ENCODE data around the gene PPP5C.

DNA sequence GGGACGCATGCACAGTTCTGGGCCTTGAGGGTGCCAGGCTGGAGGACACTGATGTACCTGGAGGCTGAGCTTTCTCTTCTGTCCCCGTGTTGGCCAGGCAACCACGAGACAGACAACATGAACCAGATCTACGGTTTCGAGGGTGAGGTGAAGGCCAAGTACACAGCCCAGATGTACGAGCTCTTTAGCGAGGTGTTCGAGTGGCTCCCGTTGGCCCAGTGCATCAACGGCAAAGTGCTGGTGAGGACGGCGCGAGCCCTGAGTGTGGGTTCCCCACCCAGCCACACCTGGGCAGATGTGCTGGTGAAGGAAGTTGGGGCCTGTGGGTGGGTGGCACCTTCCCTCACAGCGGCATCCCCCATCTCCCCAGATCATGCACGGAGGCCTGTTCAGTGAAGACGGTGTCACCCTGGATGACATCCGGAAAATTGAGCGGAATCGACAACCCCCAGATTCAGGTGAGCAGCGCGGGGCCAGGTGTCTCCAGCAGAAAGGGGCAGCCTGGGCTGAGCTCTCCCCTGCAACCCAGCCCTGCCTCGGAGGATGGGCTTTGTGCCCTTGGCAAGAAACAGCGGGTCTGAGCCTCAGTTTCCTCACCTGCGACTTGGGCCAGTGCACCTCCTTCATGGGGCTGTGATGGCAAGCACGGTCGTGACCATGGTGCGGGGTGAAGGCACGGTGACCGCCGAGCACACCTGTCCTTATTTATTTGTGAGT, 40.3 kb downstream of the PPP5C start:
- TF ChIP-seq, protein P1, sequence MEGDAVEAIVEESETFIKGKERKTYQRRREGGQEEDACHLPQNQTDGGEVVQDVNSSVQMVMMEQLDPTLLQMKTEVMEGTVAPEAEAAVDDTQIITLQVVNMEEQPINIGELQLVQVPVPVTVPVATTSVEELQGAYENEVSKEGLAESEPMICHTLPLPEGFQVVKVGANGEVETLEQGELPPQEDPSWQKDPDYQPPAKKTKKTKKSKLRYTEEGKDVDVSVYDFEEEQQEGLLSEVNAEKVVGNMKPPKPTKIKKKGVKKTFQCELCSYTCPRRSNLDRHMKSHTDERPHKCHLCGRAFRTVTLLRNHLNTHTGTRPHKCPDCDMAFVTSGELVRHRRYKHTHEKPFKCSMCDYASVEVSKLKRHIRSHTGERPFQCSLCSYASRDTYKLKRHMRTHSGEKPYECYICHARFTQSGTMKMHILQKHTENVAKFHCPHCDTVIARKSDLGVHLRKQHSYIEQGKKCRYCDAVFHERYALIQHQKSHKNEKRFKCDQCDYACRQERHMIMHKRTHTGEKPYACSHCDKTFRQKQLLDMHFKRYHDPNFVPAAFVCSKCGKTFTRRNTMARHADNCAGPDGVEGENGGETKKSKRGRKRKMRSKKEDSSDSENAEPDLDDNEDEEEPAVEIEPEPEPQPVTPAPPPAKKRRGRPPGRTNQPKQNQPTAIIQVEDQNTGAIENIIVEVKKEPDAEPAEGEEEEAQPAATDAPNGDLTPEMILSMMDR (IDR thresholded peaks at IDR 0.05; ENCODE audit: low read depth, low read length, missing input control): no peak
- TF ChIP-seq HNF4G (IDR thresholded peaks at IDR 0.05): no peak
- no peak for TF ChIP-seq JUND (IDR thresholded peaks at IDR 0.05)
- TF ChIP-seq, protein P2, sequence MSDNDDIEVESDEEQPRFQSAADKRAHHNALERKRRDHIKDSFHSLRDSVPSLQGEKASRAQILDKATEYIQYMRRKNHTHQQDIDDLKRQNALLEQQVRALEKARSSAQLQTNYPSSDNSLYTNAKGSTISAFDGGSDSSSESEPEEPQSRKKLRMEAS (IDR thresholded peaks at IDR 0.05): no peak
- no peak for TF ChIP-seq YY1 (IDR thresholded peaks at IDR 0.05)
- TF ChIP-seq HNF4A (conservative IDR thresholded peaks at IDR 0.05): no peak
- TF ChIP-seq TAF1 (conservative IDR thresholded peaks at IDR 0.05): no peak
- no peak for TF ChIP-seq GABPA (IDR thresholded peaks at IDR 0.05 in 1 of 2, conservative IDR thresholded peaks at IDR 0.05 in 1 of 2)
- TF ChIP-seq FOXA1 (IDR thresholded peaks at IDR 0.05): no peak
- TF ChIP-seq, protein P3, sequence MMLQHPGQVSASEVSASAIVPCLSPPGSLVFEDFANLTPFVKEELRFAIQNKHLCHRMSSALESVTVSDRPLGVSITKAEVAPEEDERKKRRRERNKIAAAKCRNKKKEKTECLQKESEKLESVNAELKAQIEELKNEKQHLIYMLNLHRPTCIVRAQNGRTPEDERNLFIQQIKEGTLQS (IDR thresholded peaks at IDR 0.05): no peak
- TF ChIP-seq, protein P4, sequence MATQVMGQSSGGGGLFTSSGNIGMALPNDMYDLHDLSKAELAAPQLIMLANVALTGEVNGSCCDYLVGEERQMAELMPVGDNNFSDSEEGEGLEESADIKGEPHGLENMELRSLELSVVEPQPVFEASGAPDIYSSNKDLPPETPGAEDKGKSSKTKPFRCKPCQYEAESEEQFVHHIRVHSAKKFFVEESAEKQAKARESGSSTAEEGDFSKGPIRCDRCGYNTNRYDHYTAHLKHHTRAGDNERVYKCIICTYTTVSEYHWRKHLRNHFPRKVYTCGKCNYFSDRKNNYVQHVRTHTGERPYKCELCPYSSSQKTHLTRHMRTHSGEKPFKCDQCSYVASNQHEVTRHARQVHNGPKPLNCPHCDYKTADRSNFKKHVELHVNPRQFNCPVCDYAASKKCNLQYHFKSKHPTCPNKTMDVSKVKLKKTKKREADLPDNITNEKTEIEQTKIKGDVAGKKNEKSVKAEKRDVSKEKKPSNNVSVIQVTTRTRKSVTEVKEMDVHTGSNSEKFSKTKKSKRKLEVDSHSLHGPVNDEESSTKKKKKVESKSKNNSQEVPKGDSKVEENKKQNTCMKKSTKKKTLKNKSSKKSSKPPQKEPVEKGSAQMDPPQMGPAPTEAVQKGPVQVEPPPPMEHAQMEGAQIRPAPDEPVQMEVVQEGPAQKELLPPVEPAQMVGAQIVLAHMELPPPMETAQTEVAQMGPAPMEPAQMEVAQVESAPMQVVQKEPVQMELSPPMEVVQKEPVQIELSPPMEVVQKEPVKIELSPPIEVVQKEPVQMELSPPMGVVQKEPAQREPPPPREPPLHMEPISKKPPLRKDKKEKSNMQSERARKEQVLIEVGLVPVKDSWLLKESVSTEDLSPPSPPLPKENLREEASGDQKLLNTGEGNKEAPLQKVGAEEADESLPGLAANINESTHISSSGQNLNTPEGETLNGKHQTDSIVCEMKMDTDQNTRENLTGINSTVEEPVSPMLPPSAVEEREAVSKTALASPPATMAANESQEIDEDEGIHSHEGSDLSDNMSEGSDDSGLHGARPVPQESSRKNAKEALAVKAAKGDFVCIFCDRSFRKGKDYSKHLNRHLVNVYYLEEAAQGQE (IDR thresholded peaks at IDR 0.05): no peak
- TF ChIP-seq SP1 (IDR thresholded peaks at IDR 0.05): no peak
- no peak for TF ChIP-seq RAD21 (IDR thresholded peaks at IDR 0.05)

All from liver (tissue), 3 donors.